Ascending aorta (tissue), 2 donors: Measurements from ENCODE around the gene PKD2L1. TPM values are rescaled to one million over a fixed set of nuclear protein-coding genes. Genes with fewer than 3 reads are reported as not detected.

Source experiments
- DNase-seq, 2 donors: peaks; one replicate each; pipeline ENCODE4 v3.0.0-alpha.2; 2019; ENCODE audit warnings: low spot score in 2 of 2
- H3K27ac ChIP-seq, 2 donors: fragments of 200-600 bp; sonication (generic); one replicate each; pipeline ENCODE4 v1.5.1; 2016 to 2017; ENCODE audit warnings: mild to moderate bottlenecking in 1 of 2
- H3K27me3 ChIP-seq: fragments of 200-600 bp; sonication (generic); one replicate; pipeline ENCODE4 v1.5.1; 2017
- H3K36me3 ChIP-seq, 2 donors: fragments of 200-600 bp; sonication (generic); one replicate each; pipeline ENCODE4 v1.5.1; 2016
- H3K4me1 ChIP-seq, 2 donors: fragments of 200-600 bp; sonication (generic); one replicate each; pipeline ENCODE4 v1.5.1; 2016 to 2017; ENCODE audit warnings: mild to moderate bottlenecking in 1 of 2
- H3K4me3 ChIP-seq, 2 donors: fragments of 200-600 bp; sonication (generic); one replicate each; pipeline ENCODE4 v1.5.1; 2016 to 2017; ENCODE audit warnings: mild to moderate bottlenecking in 1 of 2
- H3K9me3 ChIP-seq, 2 donors: fragments of 200-600 bp; sonication (generic); one replicate each; pipeline ENCODE4 v1.5.1; 2016
- CTCF ChIP-seq, 3 experiments: fragments of 200-600 bp in 2 of 3; fragments of 450-650 bp in 1 of 3; sonication (generic) in 2 of 3; IDR thresholded peaks; one replicate each; pipeline ENCODE4 v1.5.1; 2016 to 2019; ENCODE audit warnings: antibody characterized with exemption in 3 of 3, mild to moderate bottlenecking in 1 of 3, moderate library complexity in 1 of 3
- intact Hi-C: fragments of 100-400 bp; cut with DNase I; formaldehyde crosslinking; loops from one replicate; pipeline ENCODE4 v1.15.1; 2023
- total RNA-seq: library from RNA; depleted of rRNA; stranded (reverse); fragments of >200 nt; gene quantifications from one replicate; pipeline ENCODE4 v1.1.0, GENCODE V29; 2016

The PKD2L1 gene
- total RNA-seq, 1 donor from 2014 or later: not detected

- no peaks in the 10 kb centered on the region for H3K36me3 ChIP-seq
- intact Hi-C loops: loop anchor here (1.0 to 5.0 kb wide), 6 partner anchors 25 to 690 kb away; partner anchors contain the start of genes BLOC1S2, KAZALD1, SCD and SLF2
- no peak for DNase-seq
- H3K4me1 ChIP-seq: peaks cover 7 to 25% of the 10 kb centered on the region in 2 donors
- no peaks in the 10 kb centered on the region for H3K9me3 ChIP-seq
- no peaks in the 10 kb centered on the region for H3K27me3 ChIP-seq
- no peak for TF ChIP-seq CTCF (IDR thresholded peaks at IDR 0.05)
- H3K27ac ChIP-seq: peak overlapping the region; percentile 90 to 92
- H3K4me3 ChIP-seq: peak overlapping the region; percentile 56 to 63
Measured at GRCh38 chr10:100372415-100373297, 42.6 kb upstream of the PKD2L1 start.

- DNase-seq: no peak
- intact Hi-C loops: loop anchor here (2.0 to 5.0 kb wide), 4 partner anchors 34 to 691 kb away; partner anchors contain the start of genes KAZALD1 and SLF2
- Histone ChIP-seq H3K4me3 (peak overlapping the region in 1 of 2 donors; percentile 11), H3K4me1 (peaks cover 7 to 25% of the 10 kb centered on the region in 2 donors), H3K27ac (peak overlapping the region; percentile 90 to 92), H3K9me3 (no peaks in the 10 kb centered on the region), H3K36me3 (no peaks in the 10 kb centered on the region), H3K27me3 (no peaks in the 10 kb centered on the region)
- no peak for TF ChIP-seq CTCF (IDR thresholded peaks at IDR 0.05)
Measured at GRCh38 chr10:100371482-100372027, 41.5 kb upstream of the PKD2L1 start.

- intact Hi-C loops: loop anchor here (5.0 kb wide), 3 partner anchors 34 to 691 kb away; partner anchors contain the start of genes KAZALD1 and SLF2
- Histone ChIP-seq H3K36me3 (no peaks in the 10 kb centered on the region), H3K9me3 (no peaks in the 10 kb centered on the region), H3K4me1 (peaks cover 7 to 25% of the 10 kb centered on the region in 2 donors), H3K27me3 (no peaks in the 10 kb centered on the region), H3K27ac (peak overlapping the region; percentile 90 to 92), H3K4me3 (peak overlapping the region in 1 of 2 donors; percentile 11)
- TF ChIP-seq CTCF (IDR thresholded peaks at IDR 0.05): no peak
- peak; percentile 53 to 88 for DNase-seq
Measured at GRCh38 chr10:100370714-100371481, 40.9 kb upstream of the PKD2L1 start.

- Histone ChIP-seq H3K9me3 (no peaks in the 10 kb centered on the region), H3K27ac (no peak overlapping the region), H3K36me3 (no peaks in the 10 kb centered on the region), H3K4me1 (peaks cover 7 to 28% of the 10 kb centered on the region in 2 donors), H3K4me3 (no peak overlapping the region), H3K27me3 (no peaks in the 10 kb centered on the region)
- no peak for DNase-seq
- no peak for TF ChIP-seq CTCF (IDR thresholded peaks at IDR 0.05)
- intact Hi-C loops: no loop called here
Measured at GRCh38 chr10:100368721-100369120, 38.7 kb upstream of the PKD2L1 start.

- no peaks in the 10 kb centered on the region for H3K36me3 ChIP-seq
- no peak overlapping the region for H3K4me3 ChIP-seq
- peak overlapping the region in 1 of 2 donors; percentile 31 for H3K27ac ChIP-seq
- intact Hi-C loops: no loop called here
- peak; percentile 49 to 73 for DNase-seq
- peaks cover 0 to 7% of the 10 kb centered on the region in 2 donors for H3K4me1 ChIP-seq
- H3K9me3 ChIP-seq: no peaks in the 10 kb centered on the region
- H3K27me3 ChIP-seq: no peaks in the 10 kb centered on the region
- TF ChIP-seq CTCF (IDR thresholded peaks at IDR 0.05): no peak
Measured at GRCh38 chr10:100364735-100365391, 34.8 kb upstream of the PKD2L1 start.
